SJSA1 (cell line): ENCODE measurements around the gene AFG1L. TPM values are rescaled to one million over a fixed set of nuclear protein-coding genes. Genes with fewer than 3 reads are reported as not detected.
"Not testable (repeated sequence)": the region's sequence is repeated elsewhere in the genome, so short reads cannot be mapped to it uniquely, and the experiment has no call there.

Experiments
- DNase-seq, 2 experiments: peaks; one replicate each; pipeline ENCODE4 v3.0.0-alpha.2; 2015 to 2020; ENCODE audit warnings: low spot score in 2 of 2, low read depth in 1 of 2
- H3K27ac ChIP-seq: fragments of 250-450 bp; sonication (Bioruptor Pico); 2 replicates; pipeline ENCODE4 v1.5.1; 2020; ENCODE audit warnings: mild to moderate bottlenecking, moderate library complexity
- H3K27me3 ChIP-seq: fragments of 250-450 bp; sonication (Bioruptor Pico); replicated peaks from 2 replicates; pipeline ENCODE4 v1.5.1; 2020; ENCODE audit warnings: mild to moderate bottlenecking, moderate library complexity
- H3K36me3 ChIP-seq: fragments of 250-450 bp; sonication (Bioruptor Pico); 2 replicates; pipeline ENCODE4 v1.5.1; 2020; ENCODE audit warnings: mild to moderate bottlenecking
- H3K4me1 ChIP-seq: fragments of 250-450 bp; sonication (Bioruptor Pico); replicated peaks from 2 replicates; pipeline ENCODE4 v1.6.1; 2021; ENCODE audit warnings: mild to moderate bottlenecking
- H3K4me3 ChIP-seq: fragments of 250-450 bp; sonication (Bioruptor Pico); 2 replicates; pipeline ENCODE4 v1.5.1; 2020; ENCODE audit warnings: mild to moderate bottlenecking
- H3K9me3 ChIP-seq: fragments of 250-450 bp; sonication (Bioruptor Pico); replicated peaks from 2 replicates; pipeline ENCODE4 v1.5.1; 2020; ENCODE audit warnings: mild to moderate bottlenecking
- total RNA-seq: library from RNA; depleted of rRNA; stranded (reverse); fragments of >200 nt; shearing (Covaris generic); gene quantifications from 2 replicates; pipeline ENCODE4 v1.2.3, GENCODE V29; 2014

AFG1L gene
- total RNA-seq, 1 experiment from 2014 or later = 3.0 TPM

DNA sequence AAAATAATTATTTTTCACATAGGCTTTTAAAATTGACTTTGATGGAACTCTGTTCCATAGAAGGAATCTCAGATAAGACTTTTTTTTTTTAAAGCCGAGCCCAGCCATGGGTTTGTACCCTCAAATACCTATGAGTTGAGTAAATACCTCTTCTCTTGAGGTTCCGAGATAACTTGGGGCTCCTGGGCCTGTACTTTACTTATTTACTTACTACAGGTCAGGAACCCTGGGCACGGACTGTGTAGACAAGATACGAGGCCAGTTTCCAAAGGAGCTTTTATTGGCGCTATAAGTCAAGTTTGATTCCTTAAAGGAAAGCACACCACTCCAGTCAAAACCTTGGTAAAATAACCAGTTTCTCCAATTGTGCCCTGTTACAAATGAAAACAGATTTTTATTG is 7.5 kb downstream of the AFG1L start:
- Histone ChIP-seq H3K4me3 (no peak overlapping the region), H3K27ac (no peak overlapping the region), H3K9me3 (no peaks in the 10 kb centered on the region), H3K36me3 (no peaks in the 10 kb centered on the region), H3K4me1 (no peaks in the 10 kb centered on the region), H3K27me3 (no peaks in the 10 kb centered on the region)
- DNase-seq = no peak

DNA sequence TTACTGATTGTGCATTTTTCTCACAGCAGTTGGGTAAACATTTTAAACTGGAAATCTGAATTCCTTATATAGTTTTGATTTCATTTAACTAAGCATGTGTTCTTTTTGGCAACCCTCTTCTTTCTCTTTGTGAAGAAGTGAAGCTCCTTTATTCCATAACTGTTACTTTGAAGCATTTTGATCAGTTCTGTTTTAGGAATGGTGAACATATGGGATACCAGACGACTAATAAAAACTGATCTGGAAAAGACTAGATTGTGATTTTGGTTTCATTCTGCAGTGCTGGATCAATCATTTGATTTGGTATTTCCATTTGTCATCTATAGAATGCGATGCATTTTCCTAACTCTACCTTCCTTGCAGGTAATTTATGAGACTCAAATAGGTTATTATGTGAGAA is 9.8 kb downstream of the AFG1L start:
- Histone ChIP-seq H3K4me3 (no peak overlapping the region), H3K27ac (no peak overlapping the region), H3K27me3 (no peaks in the 10 kb centered on the region), H3K4me1 (no peaks in the 10 kb centered on the region), H3K9me3 (no peaks in the 10 kb centered on the region), H3K36me3 (no peaks in the 10 kb centered on the region)
- DNase-seq = no peak

DNA sequence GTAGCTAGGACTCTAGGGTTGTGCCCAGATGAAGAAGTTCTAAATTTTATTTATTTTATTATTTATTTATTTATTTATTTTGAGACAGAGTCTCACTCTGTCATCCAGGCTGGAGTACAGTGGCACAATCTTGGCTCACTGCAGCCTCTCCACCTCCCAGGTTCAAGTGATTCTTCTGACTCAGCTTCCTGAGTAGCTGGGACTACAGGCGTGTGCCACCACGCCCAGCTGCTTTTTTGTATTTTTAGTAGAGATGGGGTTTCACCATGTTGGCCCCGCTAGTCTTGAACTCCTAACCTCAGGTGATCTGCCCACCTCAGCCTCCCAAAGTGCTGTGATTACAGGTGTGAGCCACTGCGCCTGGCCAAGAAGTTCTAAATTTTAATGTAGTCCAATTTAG is 13.8 kb downstream of the AFG1L start:
- not testable (repeated sequence) for H3K4me3 ChIP-seq, DNase-seq, H3K9me3 ChIP-seq, H3K27ac ChIP-seq, H3K27me3 ChIP-seq, H3K4me1 ChIP-seq, H3K36me3 ChIP-seq

DNA sequence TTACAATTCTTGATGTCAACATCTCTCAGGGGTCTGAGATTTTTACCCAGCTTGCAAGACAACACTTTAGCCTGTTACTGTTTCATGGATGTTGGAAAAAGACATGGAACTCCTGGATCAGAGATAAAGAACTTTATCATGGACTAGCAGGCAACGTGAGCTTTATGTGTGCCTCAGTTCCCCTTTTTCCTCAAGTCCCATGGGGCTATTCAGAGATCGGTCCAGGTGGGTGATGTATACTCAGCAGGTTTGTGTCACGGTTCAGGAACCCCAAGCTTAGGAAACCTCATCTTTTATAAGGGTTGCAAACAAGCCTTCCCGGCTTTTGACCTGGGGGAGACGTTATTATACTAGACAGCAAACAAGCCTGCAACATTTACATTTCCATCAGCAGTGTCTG is 15.0 kb downstream of the AFG1L start:
- Histone ChIP-seq H3K9me3 (no peaks in the 10 kb centered on the region), H3K27ac (no peak overlapping the region), H3K27me3 (no peaks in the 10 kb centered on the region), H3K36me3 (no peaks in the 10 kb centered on the region), H3K4me1 (no peaks in the 10 kb centered on the region), H3K4me3 (no peak overlapping the region)
- DNase-seq = no peak

DNA sequence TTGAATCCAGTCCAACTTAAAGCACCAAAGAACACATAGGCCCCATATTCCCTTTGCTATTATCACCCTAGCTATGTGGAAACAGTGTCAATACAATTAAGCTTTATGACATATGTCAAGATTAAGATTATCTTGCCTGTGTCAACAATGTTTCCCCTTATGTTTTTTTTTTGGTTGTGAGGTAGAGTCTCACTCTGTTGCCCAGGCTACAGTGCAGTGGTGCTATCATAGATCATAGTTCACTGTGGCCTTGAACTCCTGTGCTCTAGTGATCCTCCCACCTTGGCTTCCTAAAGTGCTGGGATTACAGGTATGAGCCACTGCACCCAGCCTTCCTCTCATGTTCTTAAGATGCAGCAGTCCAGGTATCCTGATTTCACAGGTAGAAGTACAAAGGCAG is 17.8 kb downstream of the AFG1L start:
- H3K27ac ChIP-seq = no peak overlapping the region
- H3K9me3 ChIP-seq = no peaks in the 10 kb centered on the region
- DNase-seq = no peak
- H3K36me3 ChIP-seq = no peaks in the 10 kb centered on the region
- no peaks in the 10 kb centered on the region for H3K4me1 ChIP-seq
- H3K4me3 ChIP-seq = no peak overlapping the region
- no peaks in the 10 kb centered on the region for H3K27me3 ChIP-seq

DNA sequence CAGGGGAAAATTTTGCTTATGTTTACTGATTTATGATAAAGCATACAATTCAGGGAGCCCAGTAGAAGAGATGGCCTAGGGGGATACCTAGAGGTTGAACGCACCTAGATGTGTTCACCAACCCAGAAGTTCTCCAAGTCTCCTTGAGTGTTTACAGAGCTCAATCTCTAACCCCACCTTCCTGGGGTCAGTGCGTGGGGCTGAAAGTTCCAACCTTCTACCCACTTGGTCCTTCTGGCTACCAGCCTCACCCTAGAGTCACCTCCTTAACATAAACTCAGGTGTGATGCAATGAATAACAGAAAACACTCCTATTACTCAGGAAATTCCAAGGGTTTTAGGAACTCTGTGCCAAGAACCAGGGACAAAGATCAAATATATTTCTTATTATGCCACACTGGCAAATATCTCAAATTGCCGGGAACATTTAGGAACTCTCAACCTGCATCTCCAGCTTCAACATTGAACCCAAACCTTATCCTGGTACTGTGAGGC is 26.4 kb downstream of the AFG1L start:
- no peak for DNase-seq
- Histone ChIP-seq H3K27ac (no peak overlapping the region), H3K9me3 (no peaks in the 10 kb centered on the region), H3K4me3 (no peak overlapping the region), H3K36me3 (no peaks in the 10 kb centered on the region), H3K4me1 (no peaks in the 10 kb centered on the region), H3K27me3 (no peaks in the 10 kb centered on the region)

DNA sequence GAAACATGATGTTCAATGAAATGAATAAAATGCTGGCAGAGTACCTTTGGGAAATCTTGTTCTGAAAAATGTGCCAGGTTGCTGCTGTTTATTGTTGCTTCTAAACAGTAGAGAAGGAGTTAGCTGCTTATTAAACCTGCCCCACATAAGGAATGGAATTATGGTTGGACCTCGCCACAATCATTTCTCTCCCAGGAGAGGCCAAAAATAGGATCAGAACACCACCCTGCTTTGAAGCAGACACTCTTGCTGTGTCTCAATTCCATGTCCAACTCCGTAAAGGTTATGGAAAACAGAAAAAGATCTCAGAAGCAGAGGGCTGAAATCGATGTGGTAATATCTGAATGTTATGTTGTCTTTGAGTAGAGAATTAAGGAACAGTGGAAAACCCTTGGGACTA is 27.9 kb downstream of the AFG1L start:
- Histone ChIP-seq H3K27me3 (no peaks in the 10 kb centered on the region), H3K27ac (no peak overlapping the region), H3K4me3 (no peak overlapping the region), H3K4me1 (no peaks in the 10 kb centered on the region), H3K9me3 (no peaks in the 10 kb centered on the region), H3K36me3 (0 out of 2 replicates have a peak, but pooled peaks cover 6% of the 10 kb centered on the region)
- no peak for DNase-seq

DNA sequence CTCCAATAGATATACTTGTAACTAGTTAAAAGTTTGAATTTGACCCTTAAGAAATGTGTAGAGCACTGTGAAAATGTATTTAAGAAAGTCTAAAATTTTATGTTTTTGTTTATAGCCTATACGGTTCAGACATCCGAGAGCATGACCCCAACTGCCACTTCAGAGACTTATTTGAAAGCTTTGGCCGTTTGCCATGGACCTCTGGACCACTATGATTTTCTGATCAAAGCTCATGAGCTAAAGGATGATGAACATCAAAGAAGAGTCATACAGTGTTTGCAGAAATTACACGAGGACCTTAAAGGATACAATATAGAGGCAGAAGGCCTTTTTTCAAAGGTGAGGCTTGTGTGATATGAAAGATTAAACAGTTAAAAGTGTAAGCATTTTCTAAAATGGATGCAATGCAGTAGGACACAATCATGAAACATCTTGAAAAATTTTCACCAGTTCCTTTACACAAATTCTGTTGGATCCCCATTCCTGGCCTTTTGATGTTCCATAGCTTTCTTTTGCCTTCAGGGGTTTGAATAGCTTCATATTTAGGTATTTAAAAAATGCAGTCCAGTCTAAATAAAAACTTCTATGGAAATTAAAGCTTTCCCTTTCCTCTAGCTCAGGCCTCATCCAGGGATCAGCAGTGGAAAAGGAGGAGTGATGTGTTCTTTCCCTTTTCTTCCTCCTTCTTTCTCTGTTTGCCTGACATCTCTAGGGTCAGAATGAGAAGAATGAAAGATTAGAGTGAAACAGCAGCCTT is 29.0 kb downstream of the AFG1L start:
- H3K27ac ChIP-seq = no peak overlapping the region
- no peaks in the 10 kb centered on the region for H3K27me3 ChIP-seq
- H3K4me1 ChIP-seq = no peaks in the 10 kb centered on the region
- no peaks in the 10 kb centered on the region for H3K9me3 ChIP-seq
- DNase-seq = no peak
- H3K36me3 ChIP-seq = 0 out of 2 replicates have a peak, but pooled peaks cover 6% of the 10 kb centered on the region
- H3K4me3 ChIP-seq = no peak overlapping the region

DNA sequence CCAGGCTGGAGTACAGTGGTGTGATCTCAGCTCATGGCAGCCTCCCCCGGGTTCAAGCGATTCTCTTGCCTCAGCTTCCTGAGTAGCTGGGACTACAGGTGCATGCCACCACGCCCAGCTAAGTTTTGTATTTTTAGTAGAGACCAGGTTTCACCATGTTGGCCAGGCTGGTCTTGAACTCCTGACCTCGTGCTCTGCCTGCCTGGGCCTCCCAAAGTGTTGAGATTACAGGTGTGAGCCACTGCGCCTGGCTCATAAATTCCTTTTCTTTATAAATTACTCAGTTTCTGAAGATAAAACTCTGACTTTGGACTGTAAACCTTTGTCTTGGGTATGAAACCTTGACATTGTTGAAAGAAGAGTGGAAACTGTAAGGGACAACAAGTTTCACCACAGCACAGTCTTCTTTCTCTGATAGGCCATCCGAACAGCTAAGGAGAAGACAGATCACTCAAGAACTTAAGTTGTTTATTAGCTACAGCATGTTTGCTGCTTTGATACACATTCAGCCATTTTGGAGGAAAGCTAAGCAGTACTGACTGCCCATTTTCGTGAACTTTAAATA is 35.4 kb downstream of the AFG1L start:
- H3K36me3 ChIP-seq, H3K27ac ChIP-seq, DNase-seq, H3K4me3 ChIP-seq, H3K9me3 ChIP-seq, H3K27me3 ChIP-seq, H3K4me1 ChIP-seq: not testable (repeated sequence)

DNA sequence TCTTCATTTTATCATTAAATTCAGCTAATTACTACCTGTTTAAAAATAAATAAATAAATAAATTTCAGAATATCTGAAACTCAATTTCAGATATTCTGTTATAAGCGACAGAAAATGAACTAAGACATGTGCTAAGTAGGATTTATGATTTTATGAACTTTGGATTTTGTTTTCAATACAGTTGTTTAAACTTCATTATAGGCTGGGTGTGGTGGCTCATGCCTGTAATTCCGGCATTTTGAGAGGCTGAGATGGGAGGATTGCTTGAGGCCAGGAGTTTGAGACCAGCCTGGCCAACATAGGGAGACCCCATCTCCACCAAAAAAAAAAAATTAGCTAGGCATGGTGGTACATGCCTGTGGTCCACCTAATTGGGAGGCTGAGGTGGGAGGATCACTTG is 36.0 kb downstream of the AFG1L start:
- no peak for DNase-seq
- Histone ChIP-seq H3K27ac (no peak overlapping the region), H3K36me3 (0 out of 2 replicates have a peak, but pooled peaks cover 6% of the 10 kb centered on the region), H3K9me3 (no peaks in the 10 kb centered on the region), H3K4me1 (no peaks in the 10 kb centered on the region), H3K4me3 (no peak overlapping the region), H3K27me3 (no peaks in the 10 kb centered on the region)

DNA sequence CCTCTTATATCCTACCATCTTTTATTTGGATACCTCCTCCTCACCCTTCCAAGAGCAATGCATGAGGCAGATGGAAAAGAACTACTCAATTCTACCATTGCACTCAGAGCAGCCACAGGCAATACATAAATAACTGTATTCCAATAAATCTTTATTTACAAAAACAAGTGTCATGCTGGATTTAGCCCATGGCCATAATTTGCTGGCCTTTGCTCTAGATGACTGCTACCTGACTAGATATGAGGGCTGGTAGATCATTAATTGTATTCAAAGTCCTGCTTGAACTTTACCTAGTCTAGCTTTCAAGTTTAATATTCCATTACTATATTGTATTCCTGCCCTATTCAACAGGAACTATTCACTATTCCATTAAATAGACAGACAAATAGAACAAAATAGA is 37.1 kb downstream of the AFG1L start:
- H3K27me3 ChIP-seq = no peaks in the 10 kb centered on the region
- H3K36me3 ChIP-seq = 0 out of 2 replicates have a peak, but pooled peaks cover 6% of the 10 kb centered on the region
- H3K9me3 ChIP-seq = no peaks in the 10 kb centered on the region
- H3K4me1 ChIP-seq = no peaks in the 10 kb centered on the region
- no peak for DNase-seq
- no peak overlapping the region for H3K27ac ChIP-seq
- no peak overlapping the region for H3K4me3 ChIP-seq

DNA sequence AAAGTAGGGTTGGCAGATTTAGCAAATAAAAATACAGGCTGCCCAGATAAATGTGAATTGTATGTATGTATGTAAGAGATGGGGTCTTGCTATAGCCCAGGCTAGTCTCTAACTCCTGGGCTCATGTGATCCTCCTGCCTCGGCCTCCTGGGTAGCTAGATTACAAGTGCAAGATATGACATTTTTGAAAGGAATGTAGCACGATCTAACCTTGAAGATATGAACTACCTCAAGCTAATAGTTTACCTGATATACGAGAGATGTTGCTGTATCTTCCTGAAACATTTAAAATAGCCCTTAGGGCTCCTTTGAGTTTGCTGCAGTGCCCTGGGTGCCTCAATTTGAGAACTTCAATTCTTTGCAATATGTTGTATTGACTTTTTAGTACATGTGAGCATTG is 42.1 kb downstream of the AFG1L start:
- Histone ChIP-seq H3K4me1 (no peaks in the 10 kb centered on the region), H3K9me3 (no peaks in the 10 kb centered on the region), H3K27ac (no peak overlapping the region), H3K36me3 (no peaks in the 10 kb centered on the region), H3K27me3 (no peaks in the 10 kb centered on the region), H3K4me3 (no peak overlapping the region)
- no peak for DNase-seq

DNA sequence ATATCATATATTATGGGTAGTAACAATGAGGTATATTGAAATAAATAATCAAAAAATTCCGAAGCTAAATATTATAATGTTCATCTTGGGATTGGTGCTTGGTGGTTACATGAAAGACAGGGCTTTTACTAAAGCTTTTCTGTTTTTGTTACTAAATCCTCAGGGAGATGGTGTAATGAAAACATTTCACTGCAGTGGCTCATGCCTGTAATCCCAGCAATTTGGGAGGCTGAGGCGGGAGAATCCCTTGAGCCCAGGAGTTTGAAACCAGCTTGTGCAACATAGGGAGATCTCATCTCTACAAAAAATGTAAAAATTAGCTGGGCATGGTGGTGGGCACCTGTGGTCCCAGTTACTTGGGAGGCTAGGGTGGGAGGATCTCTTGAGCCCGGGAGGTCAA is 42.9 kb downstream of the AFG1L start:
- H3K27me3 ChIP-seq = no peaks in the 10 kb centered on the region
- H3K4me1 ChIP-seq = no peaks in the 10 kb centered on the region
- H3K9me3 ChIP-seq = no peaks in the 10 kb centered on the region
- H3K27ac ChIP-seq = no peak overlapping the region
- H3K4me3 ChIP-seq = no peak overlapping the region
- DNase-seq = no peak
- no peaks in the 10 kb centered on the region for H3K36me3 ChIP-seq

DNA sequence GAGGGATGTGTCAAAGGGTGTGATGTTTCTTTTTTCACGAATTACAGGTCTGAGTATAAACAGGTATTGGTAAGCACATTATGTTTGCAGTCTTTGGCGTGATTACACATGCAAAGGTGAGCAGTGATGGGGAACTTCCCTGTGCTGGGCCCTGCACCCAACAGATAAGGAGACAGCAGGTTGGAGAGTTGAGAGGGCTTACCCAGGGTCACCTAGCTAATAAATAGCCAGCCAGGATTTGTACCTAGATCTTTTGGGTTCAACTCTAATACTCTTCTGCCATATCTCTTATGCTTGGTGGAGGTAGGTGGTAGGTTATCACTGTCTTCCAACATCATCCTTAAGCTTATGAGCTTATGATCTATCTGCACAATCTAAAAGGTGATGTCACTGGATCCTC is 46.5 kb downstream of the AFG1L start:
- DNase-seq = no peak
- no peak overlapping the region for H3K4me3 ChIP-seq
- no peaks in the 10 kb centered on the region for H3K9me3 ChIP-seq
- H3K36me3 ChIP-seq = no peaks in the 10 kb centered on the region
- H3K27ac ChIP-seq = no peak overlapping the region
- no peaks in the 10 kb centered on the region for H3K4me1 ChIP-seq
- H3K27me3 ChIP-seq = no peaks in the 10 kb centered on the region
